GM12878 (cell line): ENCODE measurements around the gene SP1. TPM values are rescaled to one million over a fixed set of nuclear protein-coding genes. Genes with fewer than 3 reads are reported as not detected.

Experiments used
- BCL11A ChIP-seq: IDR thresholded peaks from 2 replicates; pipeline ENCODE4 v1.6.1; 2011; ENCODE audit warnings: low read depth, low read length
- BHLHE40 ChIP-seq, 2 experiments: fragments of 450-650 bp in 1 of 2; IDR thresholded peaks; 2 replicates each; pipeline ENCODE4 v1.6.1; 2011 to 2017; ENCODE audit warnings: low read depth in 2 of 2, borderline replicate concordance in 1 of 2, improper control_type of control experiment in 1 of 2, low read length in 1 of 2, mild to moderate bottlenecking in 1 of 2
- CHD2 ChIP-seq: IDR thresholded peaks from 2 replicates; pipeline ENCODE4 v1.6.1; 2011; ENCODE audit warnings: low read depth, low read length, improper control_type of control experiment, borderline replicate concordance
- ESRRA ChIP-seq: IDR thresholded peaks from 2 replicates; pipeline ENCODE4 v1.6.1; 2012; ENCODE audit warnings: mild to moderate bottlenecking, low read length, improper control_type of control experiment
- EZH2 ChIP-seq: IDR thresholded peaks from 2 replicates; pipeline ENCODE4 v1.6.1; 2012; ENCODE audit warnings: low read depth, mild to moderate bottlenecking, control low read depth, inconsistent platforms, low read length, borderline replicate concordance; ENCODE audit not compliant: control insufficient read depth
- HCFC1 ChIP-seq: fragments of 150-350 bp; IDR thresholded peaks from 2 replicates; pipeline ENCODE4 v1.6.1; 2014; ENCODE audit warnings: low read length
- KLF5 ChIP-seq: fragments of 450-650 bp; IDR thresholded peaks from 2 replicates; pipeline ENCODE4 v1.6.1; 2014; ENCODE audit warnings: mild to moderate bottlenecking; ENCODE audit not compliant: partially characterized antibody
- MYB ChIP-seq: fragments of 150-350 bp; IDR thresholded peaks from 2 replicates; pipeline ENCODE4 v1.6.1; 2014; ENCODE audit warnings: mild to moderate bottlenecking, low read depth, low read length, borderline replicate concordance
- NFYB ChIP-seq: IDR thresholded peaks from 2 replicates; pipeline ENCODE4 v1.6.1; 2011; ENCODE audit warnings: low read depth, mild to moderate bottlenecking, low read length, improper control_type of control experiment, moderate library complexity; ENCODE audit not compliant: insufficient read depth
- POU2F2 ChIP-seq: IDR thresholded peaks from 3 replicates; pipeline ENCODE4 v1.6.1; 2011; ENCODE audit warnings: low read depth, mild to moderate bottlenecking, low read length, borderline replicate concordance
- RAD21 ChIP-seq: IDR thresholded peaks from 2 replicates; pipeline ENCODE4 v1.6.1; 2011; ENCODE audit warnings: mild to moderate bottlenecking, low read depth, low read length, moderate library complexity; ENCODE audit not compliant: insufficient read depth
- SKIL ChIP-seq: fragments of 450-650 bp; IDR thresholded peaks from 2 replicates; pipeline ENCODE4 v1.6.1; 2017; ENCODE audit warnings: mild to moderate bottlenecking, low read depth, inconsistent platforms; ENCODE audit not compliant: poor library complexity, severe bottlenecking
- SRF ChIP-seq, 2 experiments: IDR thresholded peaks; 2 replicates each; pipeline ENCODE4 v1.6.1; 2011; ENCODE audit warnings: low read depth in 2 of 2, low read length in 2 of 2, mild to moderate bottlenecking in 1 of 2, moderate library complexity in 1 of 2
- STAT1 ChIP-seq: fragments of 450-650 bp; conservative IDR thresholded peaks from 2 replicates; pipeline ENCODE4 v1.6.1; 2014; ENCODE audit warnings: antibody characterized with exemption, mild to moderate bottlenecking
- YBX1 ChIP-seq: fragments of 450-650 bp; IDR thresholded peaks from 2 replicates; pipeline ENCODE4 v1.6.1; 2016; ENCODE audit warnings: antibody characterized with exemption
- ZBTB40 ChIP-seq: fragments of 450-650 bp; IDR thresholded peaks from 2 replicates; pipeline ENCODE4 v1.6.1; 2016; ENCODE audit warnings: mild to moderate bottlenecking, moderate library complexity, borderline replicate concordance
- polyA plus RNA-seq, 11 experiments: library from polyadenylated mRNA; depleted of rRNA in 4 of 11; unstranded in 6 of 11; stranded (reverse) in 5 of 11; fragments of >200 nt; fragmentation: Nextera tagmentation in 4 of 11; fragmentation: Illumina TruSeq in 1 of 11; extraction: Ambion mirVana in 4 of 11; extraction: Trizol in 1 of 11; gene quantifications; 1 replicate in 1 of 11; 2 replicates in 10 of 11; pipeline versions ENCODE4 v1.2.1 to v1.2.3, GENCODE V29; 2011 to 2016; ENCODE audit warnings: inconsistent platforms in 2 of 11, missing spikeins in 2 of 11, low read depth in 1 of 11
- total RNA-seq, 4 experiments: library from RNA; depleted of rRNA in 3 of 4; stranded (reverse); fragments of >200 nt in 3 of 4; fragmentation: Illumina TruSeq in 1 of 4; extraction: Trizol in 1 of 4; gene quantifications; 2 replicates each; pipeline versions ENCODE4 v1.2.1 to v1.2.3, GENCODE V29; 2013 to 2021
- TF ChIP-seq, protein P1 (sequence below): IDR thresholded peaks from 2 replicates; pipeline ENCODE4 v1.6.1; 2012; ENCODE audit warnings: low read depth, low read length, improper control_type of control experiment
- TF ChIP-seq, protein P2 (sequence below): fragments of 450-650 bp; IDR thresholded peaks from 2 replicates; pipeline ENCODE4 v1.6.1; 2018; ENCODE audit warnings: mild to moderate bottlenecking, low read depth, moderate library complexity; ENCODE audit not compliant: partially characterized antibody

Gene SP1
- total and polyA plus RNA-seq, 10 of the 15 experiments (the other 5 are each of a cell fraction or from before 2014, with no cell fraction given) = 3.3 to 52.0 (median 25.2) TPM

DNA sequence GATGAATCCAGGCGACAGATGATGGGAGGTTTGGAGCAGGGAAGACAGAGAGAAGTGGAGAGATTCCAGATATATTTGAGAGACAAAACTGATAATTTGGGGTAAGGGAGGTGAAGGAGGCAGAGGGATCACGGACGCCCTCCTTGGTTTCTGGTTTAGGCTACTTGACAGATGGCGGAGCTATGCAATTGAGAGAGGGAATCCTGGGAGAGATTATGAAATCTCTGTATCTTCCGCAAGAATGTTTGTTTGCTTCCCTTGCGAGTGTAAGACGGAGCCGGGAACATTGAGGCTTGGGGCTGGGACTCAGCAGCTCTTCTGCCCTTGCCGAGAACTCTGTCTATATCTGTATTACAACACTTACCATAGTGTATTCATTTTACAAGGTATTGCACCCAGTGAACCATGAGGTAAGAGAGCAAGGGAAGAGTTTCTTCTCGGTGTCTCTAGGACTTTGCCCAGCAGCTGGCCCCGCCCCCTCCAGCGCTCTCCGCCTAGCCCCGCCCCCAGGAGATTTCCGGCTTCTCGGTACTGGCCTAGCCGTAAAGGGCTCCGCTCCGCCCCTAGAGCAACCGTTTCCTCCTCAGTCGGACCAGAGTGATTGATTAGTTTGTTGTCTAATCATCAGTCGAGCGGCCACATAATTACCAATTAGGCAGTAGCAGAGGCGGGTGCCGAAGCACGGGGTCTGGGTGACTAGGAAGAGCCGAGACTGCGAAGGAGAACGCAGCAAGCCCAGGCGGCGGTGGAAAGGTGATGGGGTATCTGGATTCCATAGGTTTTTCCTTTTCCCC is 61.3 kb downstream of the SP1 start, which contains the start of gene PRR13 (continued):
- TF ChIP-seq, protein P1, sequence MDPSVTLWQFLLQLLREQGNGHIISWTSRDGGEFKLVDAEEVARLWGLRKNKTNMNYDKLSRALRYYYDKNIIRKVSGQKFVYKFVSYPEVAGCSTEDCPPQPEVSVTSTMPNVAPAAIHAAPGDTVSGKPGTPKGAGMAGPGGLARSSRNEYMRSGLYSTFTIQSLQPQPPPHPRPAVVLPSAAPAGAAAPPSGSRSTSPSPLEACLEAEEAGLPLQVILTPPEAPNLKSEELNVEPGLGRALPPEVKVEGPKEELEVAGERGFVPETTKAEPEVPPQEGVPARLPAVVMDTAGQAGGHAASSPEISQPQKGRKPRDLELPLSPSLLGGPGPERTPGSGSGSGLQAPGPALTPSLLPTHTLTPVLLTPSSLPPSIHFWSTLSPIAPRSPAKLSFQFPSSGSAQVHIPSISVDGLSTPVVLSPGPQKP = peak; percentile 30; the same call in 1 of the 2 replicates
- TF ChIP-seq BCL11A (no peak), NFYB (peak; percentile 94), STAT1 (no peak), ZBTB40 (no peak; the same call in 1 of the 2 replicates), KLF5 (no peak), MYB (no peak), RAD21 (no peak), CHD2 (peak; percentile 76; the same call in 1 of the 2 replicates), ESRRA (no peak), SRF (IDR thresholded peaks at IDR 0.05; ENCODE audit: low read depth in 2 of 2, low read length in 2 of 2) (no peak), YBX1 (no peak), POU2F2 (peak; percentile 85), SKIL (no peak), EZH2 (no peak), HCFC1 (peak; percentile 41; the same call in 1 of the 2 replicates), BHLHE40 (IDR thresholded peaks at IDR 0.05; ENCODE audit: borderline replicate concordance in 1 of 2, low read depth in 2 of 2, low read length in 1 of 2) (no peak; a peak in 1 of 4 replicates)
- TF ChIP-seq, protein P2, sequence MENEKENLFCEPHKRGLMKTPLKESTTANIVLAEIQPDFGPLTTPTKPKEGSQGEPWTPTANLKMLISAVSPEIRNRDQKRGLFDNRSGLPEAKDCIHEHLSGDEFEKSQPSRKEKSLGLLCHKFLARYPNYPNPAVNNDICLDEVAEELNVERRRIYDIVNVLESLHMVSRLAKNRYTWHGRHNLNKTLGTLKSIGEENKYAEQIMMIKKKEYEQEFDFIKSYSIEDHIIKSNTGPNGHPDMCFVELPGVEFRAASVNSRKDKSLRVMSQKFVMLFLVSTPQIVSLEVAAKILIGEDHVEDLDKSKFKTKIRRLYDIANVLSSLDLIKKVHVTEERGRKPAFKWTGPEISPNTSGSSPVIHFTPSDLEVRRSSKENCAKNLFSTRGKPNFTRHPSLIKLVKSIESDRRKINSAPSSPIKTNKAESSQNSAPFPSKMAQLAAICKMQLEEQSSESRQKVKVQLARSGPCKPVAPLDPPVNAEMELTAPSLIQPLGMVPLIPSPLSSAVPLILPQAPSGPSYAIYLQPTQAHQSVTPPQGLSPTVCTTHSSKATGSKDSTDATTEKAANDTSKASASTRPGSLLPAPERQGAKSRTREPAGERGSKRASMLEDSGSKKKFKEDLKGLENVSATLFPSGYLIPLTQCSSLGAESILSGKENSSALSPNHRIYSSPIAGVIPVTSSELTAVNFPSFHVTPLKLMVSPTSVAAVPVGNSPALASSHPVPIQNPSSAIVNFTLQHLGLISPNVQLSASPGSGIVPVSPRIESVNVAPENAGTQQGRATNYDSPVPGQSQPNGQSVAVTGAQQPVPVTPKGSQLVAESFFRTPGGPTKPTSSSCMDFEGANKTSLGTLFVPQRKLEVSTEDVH = no peak
